ENCODE data around the gene NKIRAS2. TPM values are rescaled to one million over a fixed set of nuclear protein-coding genes. Genes with fewer than 3 reads are reported as not detected.
A peak's percentile ranks its signal among the peaks of the same experiment; 100 is the strongest.
"Not testable (repeated sequence)": the region's sequence is repeated elsewhere in the genome, so short reads cannot be mapped to it uniquely, and the experiment has no call there.

The NKIRAS2 gene
- total RNA-seq, 1 experiment from 2014 or later, result 48.6 TPM

- DNase-seq (ENCODE audit: low spot score), result no peak
Observed at GRCh38 chr17:41998497-41998896, 21.4 kb upstream of the NKIRAS2 start.

GRCh38 chr17:42000413-42001133, 19.3 kb upstream of the NKIRAS2 start:
- DNase-seq (ENCODE audit: low spot score), result no peak

- DNase-seq (ENCODE audit: low spot score), result no peak
Observed at GRCh38 chr17:42001729-42002128, 18.2 kb upstream of the NKIRAS2 start.

- no peak for DNase-seq (ENCODE audit: low spot score)
Observed at GRCh38 chr17:42002175-42002791, 17.6 kb upstream of the NKIRAS2 start.

GRCh38 chr17:42002792-42003301, 17.0 kb upstream of the NKIRAS2 start:
- DNase-seq (ENCODE audit: low spot score), result no peak

- no peak for DNase-seq (ENCODE audit: low spot score)
Observed at GRCh38 chr17:42005166-42005565, 14.7 kb upstream of the NKIRAS2 start.

- DNase-seq (ENCODE audit: low spot score), result no peak
Observed at GRCh38 chr17:42009170-42009569, 10.7 kb upstream of the NKIRAS2 start.

- not testable (repeated sequence) for DNase-seq (ENCODE audit: low spot score)
Observed at GRCh38 chr17:42010266-42010680, 9.6 kb upstream of the NKIRAS2 start.

- DNase-seq (ENCODE audit: low spot score), result peak; percentile 53
Observed at GRCh38 chr17:42010898-42011516, 8.9 kb upstream of the NKIRAS2 start.

- not testable (repeated sequence) for DNase-seq (ENCODE audit: low spot score)
Observed at GRCh38 chr17:42012363-42012762, 7.5 kb upstream of the NKIRAS2 start.

- not testable (repeated sequence) for DNase-seq (ENCODE audit: low spot score)
Observed at GRCh38 chr17:42013740-42014139, 6.2 kb upstream of the NKIRAS2 start.

- DNase-seq (ENCODE audit: low spot score), result no peak
Observed at GRCh38 chr17:42016411-42016831, 3.5 kb upstream of the NKIRAS2 start.

GRCh38 chr17:42016941-42017865, 2.7 kb upstream of the NKIRAS2 start, which contains the start of gene DNAJC7:
Gene DNAJC7 (minus strand): TSS chr17:42017439. CDS start chr17:42017416, 23 bp downstream.
- peak; percentile 88 for DNase-seq (ENCODE audit: low spot score)

- no peak for DNase-seq (ENCODE audit: low spot score)
Observed at GRCh38 chr17:42017866-42018200, 2.1 kb upstream of the NKIRAS2 start.

GRCh38 chr17:42018339-42018738, 1.6 kb upstream of the NKIRAS2 start:
- no peak for DNase-seq (ENCODE audit: low spot score)

- DNase-seq (ENCODE audit: low spot score), result no peak
Observed at GRCh38 chr17:42018988-42019387, 902 bp upstream of the NKIRAS2 start.

GRCh38 chr17:42020845-42021244, 955 bp downstream of the NKIRAS2 start:
- DNase-seq (ENCODE audit: low spot score), result not testable (repeated sequence)

- DNase-seq (ENCODE audit: low spot score), result no peak
Observed at GRCh38 chr17:42023524-42024349, 3.8 kb downstream of the NKIRAS2 start.

GRCh38 chr17:42025191-42025579, 5.3 kb downstream of the NKIRAS2 start:
- DNase-seq (ENCODE audit: low spot score), result no peak

- DNase-seq (ENCODE audit: low spot score), result no peak
Observed at GRCh38 chr17:42025936-42026335, 6.0 kb downstream of the NKIRAS2 start.
